HCT116 (cell line): ENCODE data around the gene VSIG4.

Experiments used
- ATF3 ChIP-seq: IDR thresholded peaks from 2 replicates; pipeline ENCODE4 v1.6.1; 2012
- CBX3 ChIP-seq: IDR thresholded peaks from 2 replicates; pipeline ENCODE4 v1.6.1; 2012; ENCODE audit warnings: low read depth
- CEBPB ChIP-seq: IDR thresholded peaks from 2 replicates; pipeline ENCODE4 v1.6.1; 2012; ENCODE audit warnings: low read depth
- EGR1 ChIP-seq: IDR thresholded peaks from 2 replicates; pipeline ENCODE4 v1.6.1; 2012; ENCODE audit warnings: low read depth
- EZH2 ChIP-seq: fragments of 200-600 bp; sonication (generic); IDR thresholded peaks from 2 replicates; pipeline ENCODE4 v1.6.1; 2017; ENCODE audit warnings: antibody characterized with exemption, mixed run types
- FOSL1 ChIP-seq: IDR thresholded peaks from 2 replicates; pipeline ENCODE4 v1.6.1; 2012; ENCODE audit warnings: low read depth
- POLR2A ChIP-seq: IDR thresholded peaks from 2 replicates; pipeline ENCODE4 v1.7.0; 2011; ENCODE audit warnings: borderline replicate concordance; ENCODE audit not compliant: insufficient read depth, insufficient read length; ENCODE audit errors: extremely low read depth
- POLR2AphosphoS5 ChIP-seq: IDR thresholded peaks from 2 replicates; pipeline ENCODE4 v1.6.1; 2011; ENCODE audit warnings: mild to moderate bottlenecking, low read depth, low read length, moderate library complexity
- SP1 ChIP-seq: IDR thresholded peaks from 2 replicates; pipeline ENCODE4 v1.6.1; 2012; ENCODE audit warnings: low read depth
- ZFX ChIP-seq: fragments of 450-650 bp; IDR thresholded peaks from 2 replicates; pipeline ENCODE4 v1.6.1; 2017
- ZNF274 ChIP-seq: fragments of 200-500 bp; sonication (Bioruptor generic); IDR thresholded peaks from 2 replicates; pipeline ENCODE4 v1.6.1; 2014; ENCODE audit warnings: mild to moderate bottlenecking, low read depth, low read length, inconsistent platforms
- TF ChIP-seq, protein P1 (sequence below), 3 experiments: fragments of 200-600 bp in 1 of 3; sonication (generic) in 1 of 3; IDR thresholded peaks in 2 of 3; conservative IDR thresholded peaks in 1 of 3; 2 replicates each; pipeline ENCODE4 v1.5.1; 2012 to 2017; ENCODE audit warnings: low read depth in 2 of 3, low read length in 2 of 3, antibody characterized with exemption in 1 of 3, borderline replicate concordance in 1 of 3, control low read depth in 1 of 3, mild to moderate bottlenecking in 1 of 3, mixed read lengths in 1 of 3, mixed run types in 1 of 3, moderate library complexity in 1 of 3; ENCODE audit not compliant: insufficient read depth in 1 of 3
- TF ChIP-seq, protein P2 (sequence below): IDR thresholded peaks from 2 replicates; pipeline ENCODE4 v1.6.1; 2012

- TF ChIP-seq, protein P1, sequence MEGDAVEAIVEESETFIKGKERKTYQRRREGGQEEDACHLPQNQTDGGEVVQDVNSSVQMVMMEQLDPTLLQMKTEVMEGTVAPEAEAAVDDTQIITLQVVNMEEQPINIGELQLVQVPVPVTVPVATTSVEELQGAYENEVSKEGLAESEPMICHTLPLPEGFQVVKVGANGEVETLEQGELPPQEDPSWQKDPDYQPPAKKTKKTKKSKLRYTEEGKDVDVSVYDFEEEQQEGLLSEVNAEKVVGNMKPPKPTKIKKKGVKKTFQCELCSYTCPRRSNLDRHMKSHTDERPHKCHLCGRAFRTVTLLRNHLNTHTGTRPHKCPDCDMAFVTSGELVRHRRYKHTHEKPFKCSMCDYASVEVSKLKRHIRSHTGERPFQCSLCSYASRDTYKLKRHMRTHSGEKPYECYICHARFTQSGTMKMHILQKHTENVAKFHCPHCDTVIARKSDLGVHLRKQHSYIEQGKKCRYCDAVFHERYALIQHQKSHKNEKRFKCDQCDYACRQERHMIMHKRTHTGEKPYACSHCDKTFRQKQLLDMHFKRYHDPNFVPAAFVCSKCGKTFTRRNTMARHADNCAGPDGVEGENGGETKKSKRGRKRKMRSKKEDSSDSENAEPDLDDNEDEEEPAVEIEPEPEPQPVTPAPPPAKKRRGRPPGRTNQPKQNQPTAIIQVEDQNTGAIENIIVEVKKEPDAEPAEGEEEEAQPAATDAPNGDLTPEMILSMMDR (IDR thresholded peaks at IDR 0.05 in 2 of 3, conservative IDR thresholded peaks at IDR 0.05 in 1 of 3; ENCODE audit: borderline replicate concordance in 1 of 3, insufficient read depth in 1 of 3, low read depth in 2 of 3, low read length in 2 of 3), result no peak
- TF ChIP-seq POLR2A (no peak), ZFX (no peak), ATF3 (no peak), CEBPB (no peak), CBX3 (no peak), POLR2AphosphoS5 (no peak), ZNF274 (no peak), EZH2 (no peak), EGR1 (no peak), FOSL1 (no peak), SP1 (no peak)
- TF ChIP-seq, protein P2, sequence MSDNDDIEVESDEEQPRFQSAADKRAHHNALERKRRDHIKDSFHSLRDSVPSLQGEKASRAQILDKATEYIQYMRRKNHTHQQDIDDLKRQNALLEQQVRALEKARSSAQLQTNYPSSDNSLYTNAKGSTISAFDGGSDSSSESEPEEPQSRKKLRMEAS, result no peak
These were observed 36.8 kb downstream of the VSIG4 start for GRCh38 chrX:66002824-66003680.
